ENCODE measurements around the gene LMNA.
"Not testable (repeated sequence)": the region's sequence is repeated elsewhere in the genome, so short reads cannot be mapped to it uniquely, and the experiment has no call there.

Gene LMNA

GRCh38 chr1:156114101-156114918 is at the start of gene LMNA:
Gene LMNA, plus strand, starts transcription at chr1:156114711. Its CDS starts 208 bp downstream, at chr1:156114919.
- DNase-seq (ENCODE audit: low spot score), result peak; percentile 92

- DNase-seq (ENCODE audit: low spot score), result no peak
These were observed 49.3 kb upstream of the LMNA start for GRCh38 chr1:156065212-156065611.

GRCh38 chr1:156065871-156066270 is 48.6 kb upstream of the LMNA start:
- DNase-seq (ENCODE audit: low spot score), result no peak

- DNase-seq (ENCODE audit: low spot score), result no peak
These were observed 47.2 kb upstream of the LMNA start for GRCh38 chr1:156067262-156067661.

GRCh38 chr1:156069490-156070455 is 44.7 kb upstream of the LMNA start:
- DNase-seq (ENCODE audit: low spot score), result no peak

GRCh38 chr1:156070548-156070947 is 44.0 kb upstream of the LMNA start:
- DNase-seq (ENCODE audit: low spot score), result no peak

GRCh38 chr1:156071332-156071816 is 43.1 kb upstream of the LMNA start:
- not testable (repeated sequence) for DNase-seq (ENCODE audit: low spot score)

GRCh38 chr1:156072251-156072650 is 42.3 kb upstream of the LMNA start:
- no peak for DNase-seq (ENCODE audit: low spot score)

- DNase-seq (ENCODE audit: low spot score), result no peak
These were observed 41.3 kb upstream of the LMNA start for GRCh38 chr1:156073110-156073687.

GRCh38 chr1:156073740-156074139 is 40.8 kb upstream of the LMNA start:
- no peak for DNase-seq (ENCODE audit: low spot score)

GRCh38 chr1:156074661-156075060 is 39.9 kb upstream of the LMNA start:
- DNase-seq (ENCODE audit: low spot score), result no peak

GRCh38 chr1:156075162-156075561 is 39.3 kb upstream of the LMNA start:
- DNase-seq (ENCODE audit: low spot score), result no peak

GRCh38 chr1:156075775-156076204 is 38.7 kb upstream of the LMNA start:
- no peak for DNase-seq (ENCODE audit: low spot score)

- no peak for DNase-seq (ENCODE audit: low spot score)
These were observed 37.7 kb upstream of the LMNA start for GRCh38 chr1:156076609-156077429.

GRCh38 chr1:156077430-156077760 is 37.1 kb upstream of the LMNA start:
- no peak for DNase-seq (ENCODE audit: low spot score)

- no peak for DNase-seq (ENCODE audit: low spot score)
These were observed 35.8 kb upstream of the LMNA start for GRCh38 chr1:156078728-156079127.

- no peak for DNase-seq (ENCODE audit: low spot score)
These were observed 34.7 kb upstream of the LMNA start for GRCh38 chr1:156079762-156080161.

- no peak for DNase-seq (ENCODE audit: low spot score)
These were observed 34.2 kb upstream of the LMNA start for GRCh38 chr1:156080241-156080862.

- no peak for DNase-seq (ENCODE audit: low spot score)
These were observed 33.7 kb upstream of the LMNA start for GRCh38 chr1:156080863-156081179.

GRCh38 chr1:156081180-156081916 is 33.2 kb upstream of the LMNA start:
- DNase-seq (ENCODE audit: low spot score), result no peak

- DNase-seq (ENCODE audit: low spot score), result no peak
These were observed 32.6 kb upstream of the LMNA start for GRCh38 chr1:156081917-156082308.
